ENCODE data around the gene KLHL9.
"Not testable (repeated sequence)": the region's sequence is repeated elsewhere in the genome, so short reads cannot be mapped to it uniquely, and the experiment has no call there.

Gene KLHL9, protein sequence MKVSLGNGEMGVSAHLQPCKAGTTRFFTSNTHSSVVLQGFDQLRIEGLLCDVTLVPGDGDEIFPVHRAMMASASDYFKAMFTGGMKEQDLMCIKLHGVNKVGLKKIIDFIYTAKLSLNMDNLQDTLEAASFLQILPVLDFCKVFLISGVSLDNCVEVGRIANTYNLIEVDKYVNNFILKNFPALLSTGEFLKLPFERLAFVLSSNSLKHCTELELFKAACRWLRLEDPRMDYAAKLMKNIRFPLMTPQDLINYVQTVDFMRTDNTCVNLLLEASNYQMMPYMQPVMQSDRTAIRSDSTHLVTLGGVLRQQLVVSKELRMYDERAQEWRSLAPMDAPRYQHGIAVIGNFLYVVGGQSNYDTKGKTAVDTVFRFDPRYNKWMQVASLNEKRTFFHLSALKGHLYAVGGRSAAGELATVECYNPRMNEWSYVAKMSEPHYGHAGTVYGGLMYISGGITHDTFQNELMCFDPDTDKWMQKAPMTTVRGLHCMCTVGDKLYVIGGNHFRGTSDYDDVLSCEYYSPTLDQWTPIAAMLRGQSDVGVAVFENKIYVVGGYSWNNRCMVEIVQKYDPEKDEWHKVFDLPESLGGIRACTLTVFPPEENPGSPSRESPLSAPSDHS

GRCh38 chr9:21334701-21335632 is at the start of gene KLHL9:
TSS of gene KLHL9 (minus strand) at chr9:21335404. CDS start at chr9:21334859, 545 bp downstream.
- DNase-seq: peak; percentile 67

GRCh38 chr9:21383627-21384026 is 48.4 kb upstream of the KLHL9 start:
- DNase-seq: no peak

DNA sequence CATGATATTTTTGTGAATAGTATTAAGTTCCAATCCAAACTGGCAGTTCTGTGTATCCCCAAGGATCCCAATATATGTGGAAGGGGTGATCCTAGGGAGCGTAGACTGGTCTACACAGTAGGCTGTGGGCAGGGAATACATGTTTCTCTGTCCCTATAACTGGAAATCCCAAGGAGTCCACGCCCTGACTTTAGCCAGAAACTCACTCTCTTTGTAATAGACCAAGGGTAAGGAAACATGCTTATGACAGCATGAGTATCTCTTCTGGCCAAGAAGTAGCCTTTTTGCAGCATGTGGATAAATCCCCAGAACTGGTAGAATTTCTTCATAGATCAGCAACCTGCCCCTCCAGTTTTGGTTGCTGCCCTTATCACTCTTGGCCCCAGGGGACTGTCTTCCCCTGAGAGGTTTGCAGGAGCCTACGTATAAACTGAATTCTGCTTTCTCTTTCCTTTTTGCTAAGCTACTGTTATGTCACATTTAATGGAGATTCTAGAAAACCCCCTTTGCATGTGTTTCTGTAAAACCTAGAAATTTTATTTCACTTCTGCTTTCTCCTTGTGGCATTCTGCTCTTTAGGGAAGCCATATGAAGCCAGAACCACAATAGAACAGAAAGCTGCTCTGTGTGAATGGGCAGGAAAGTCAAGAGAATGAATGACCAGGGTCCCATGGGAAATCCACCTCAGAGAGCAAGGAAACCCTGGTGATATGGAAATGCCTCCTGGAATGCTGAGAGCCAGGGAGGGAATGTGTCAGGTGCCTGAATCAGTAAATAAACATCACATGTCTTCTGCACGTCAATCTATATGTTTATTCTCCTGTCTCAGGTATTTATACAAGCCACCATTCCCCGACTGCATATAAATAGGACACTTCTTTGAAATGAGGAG is 46.5 kb upstream of the KLHL9 start:
- DNase-seq: no peak

- not testable (repeated sequence) for DNase-seq
Measured at GRCh38 chr9:21371467-21371866, 36.3 kb upstream of the KLHL9 start.

DNA sequence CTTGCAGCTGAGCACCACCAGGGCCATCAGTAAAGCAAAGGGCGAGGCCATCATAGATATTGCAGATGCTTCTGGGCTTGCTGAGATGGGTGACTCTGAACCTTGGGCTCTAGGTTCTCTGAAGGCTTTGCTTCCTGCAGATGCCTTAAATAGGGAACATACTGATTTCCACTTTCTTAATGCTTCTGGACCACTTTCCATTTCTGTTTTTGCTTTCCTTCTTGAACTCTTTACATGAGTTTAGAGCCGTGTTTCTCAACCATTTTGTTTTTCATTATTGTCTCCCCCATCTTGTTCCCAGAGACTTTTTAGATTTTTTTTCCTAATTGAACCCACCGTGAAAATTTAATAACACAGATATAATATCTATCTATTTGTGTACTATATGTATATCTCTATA is 32.8 kb upstream of the KLHL9 start, which contains the start of gene IFNA13:
IFNA13 (minus strand) TSS at position 101 of the 400 bp plus-strand sequence; CDS start at position 54, 47 bp downstream.
- no peak for DNase-seq

- not testable (repeated sequence) for DNase-seq
Measured at GRCh38 chr9:21367169-21367568, 32.0 kb upstream of the KLHL9 start.

GRCh38 chr9:21362287-21362686 is 27.1 kb upstream of the KLHL9 start:
- no peak for DNase-seq

GRCh38 chr9:21357479-21358460 is 22.6 kb upstream of the KLHL9 start:
- no peak for DNase-seq

DNA sequence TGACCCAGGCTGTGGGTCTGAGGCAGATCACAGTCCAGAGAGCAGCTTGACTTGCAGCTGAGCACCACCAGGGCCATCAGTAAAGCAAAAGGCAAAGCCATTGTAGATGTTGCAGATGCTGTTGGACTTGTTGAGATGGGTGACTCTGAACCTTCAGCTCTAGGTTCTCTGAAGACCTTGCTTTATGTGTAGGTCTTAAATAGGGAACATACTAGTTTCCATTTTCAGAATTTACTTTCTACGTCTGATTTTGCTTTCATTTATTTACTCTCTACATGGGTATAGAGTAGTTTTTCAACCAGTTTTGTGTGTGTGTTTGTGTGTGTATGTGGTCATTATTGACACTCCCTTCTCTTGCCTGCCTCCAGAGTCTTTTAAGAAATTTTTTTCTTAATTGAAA is 15.6 kb upstream of the KLHL9 start, which contains the start of gene IFNA6:
IFNA6 (minus strand) TSS at position 101 of the 400 bp plus-strand sequence; CDS start at position 101, 0 bp downstream.
- no peak for DNase-seq

- no peak for DNase-seq
Measured at GRCh38 chr9:21348430-21348970, 13.3 kb upstream of the KLHL9 start.

DNA sequence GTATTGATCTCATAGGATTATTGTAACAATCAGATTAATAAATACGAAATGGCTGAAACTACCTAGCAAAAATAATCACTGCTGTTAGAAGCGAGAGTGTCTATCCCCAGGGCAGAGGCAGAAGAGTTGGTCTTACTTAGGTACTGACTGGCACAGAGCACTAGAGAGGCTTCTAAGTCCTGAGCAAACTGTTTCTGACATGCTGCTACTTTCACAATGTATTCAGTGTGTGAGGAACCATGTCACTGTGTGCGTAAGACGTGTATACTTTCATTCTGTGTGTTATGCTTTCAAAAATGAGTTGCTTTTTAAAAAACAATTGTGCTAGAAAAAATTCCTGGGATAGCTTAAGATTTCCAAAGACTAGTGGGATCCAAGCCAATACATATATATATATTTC is 5.5 kb upstream of the KLHL9 start:
- no peak for DNase-seq

DNA sequence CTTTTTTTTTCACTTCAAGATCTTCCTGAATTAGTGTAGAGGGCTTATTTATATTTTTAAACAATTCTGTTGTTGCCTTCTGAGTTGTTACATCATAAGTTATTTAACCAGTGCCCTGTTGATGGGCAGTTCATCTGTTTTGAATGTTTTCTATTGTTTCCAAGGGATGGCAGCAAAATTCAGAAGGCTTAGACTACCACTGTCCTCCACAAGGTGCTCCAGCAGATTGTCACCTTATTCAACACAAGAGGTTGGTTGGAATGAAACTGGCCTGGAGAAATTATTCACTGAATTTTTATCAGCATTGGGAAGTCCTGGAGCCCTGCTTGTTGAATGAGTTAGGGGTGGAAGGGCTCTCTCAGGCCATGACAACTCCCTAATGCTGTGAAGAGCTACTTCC is 1.3 kb upstream of the KLHL9 start:
- no peak for DNase-seq

DNA sequence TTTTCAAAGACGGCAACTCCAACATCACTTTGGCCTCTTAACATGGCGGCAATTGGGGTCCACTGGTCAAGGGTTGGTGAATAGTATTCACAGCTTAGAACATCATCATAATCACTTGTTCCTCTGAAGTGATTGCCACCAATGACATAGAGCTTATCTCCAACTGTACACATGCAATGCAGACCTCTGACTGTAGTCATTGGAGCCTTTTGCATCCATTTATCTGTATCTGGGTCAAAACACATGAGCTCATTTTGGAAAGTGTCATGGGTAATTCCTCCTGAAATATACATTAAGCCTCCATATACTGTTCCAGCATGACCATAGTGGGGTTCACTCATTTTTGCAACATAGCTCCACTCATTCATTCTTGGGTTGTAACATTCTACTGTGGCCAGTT is 2.0 kb downstream of the KLHL9 start:
- DNase-seq: no peak

- DNase-seq: no peak
Measured at GRCh38 chr9:21331676-21332402, 3.4 kb downstream of the KLHL9 start.

GRCh38 chr9:21326526-21327139 is 8.6 kb downstream of the KLHL9 start:
- DNase-seq: peak; percentile 36

DNA sequence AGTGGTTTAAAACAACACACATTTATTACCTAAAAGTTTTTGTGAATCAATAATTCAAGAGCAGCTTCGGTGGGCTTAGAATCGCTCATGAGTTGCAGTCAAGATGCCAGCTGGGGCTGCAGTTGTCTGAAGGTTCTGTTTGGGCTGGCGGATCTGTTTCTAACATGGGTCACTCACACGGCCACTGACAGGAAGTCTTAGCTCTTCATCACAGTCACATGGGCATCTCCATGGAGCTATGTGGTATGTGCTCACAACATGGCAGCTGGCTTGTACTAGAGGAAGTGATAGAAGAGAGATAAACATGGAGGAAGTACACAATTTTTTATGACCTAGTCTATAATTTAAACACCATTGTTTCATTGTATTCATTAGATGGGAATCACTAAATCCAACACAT is 11.2 kb downstream of the KLHL9 start:
- no peak for DNase-seq

DNA sequence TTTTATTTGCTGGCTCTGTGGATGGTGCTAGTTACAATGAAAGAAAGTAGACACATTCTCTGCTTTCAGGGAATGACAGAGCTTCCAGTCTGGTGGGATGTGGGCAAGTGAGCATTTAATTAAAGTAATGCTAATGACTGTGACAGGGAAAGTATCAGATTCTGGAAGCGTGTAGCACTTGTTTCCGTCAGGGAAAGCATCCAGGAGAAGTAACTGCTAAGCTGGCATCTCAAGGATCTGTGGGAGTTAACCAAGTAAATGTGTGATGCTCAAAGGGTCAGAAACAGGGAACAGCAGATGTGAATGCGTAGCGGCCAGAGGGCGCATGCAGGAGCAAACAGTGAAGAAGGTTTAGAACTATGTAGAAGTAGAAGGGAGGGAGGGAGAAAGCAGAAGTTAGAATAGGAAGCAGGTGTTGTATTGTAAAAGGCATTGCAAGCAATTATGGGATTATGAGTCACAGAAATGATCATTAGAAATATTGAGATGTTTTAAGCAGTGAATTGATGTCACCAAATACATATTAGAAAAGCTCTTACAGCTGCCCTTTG is 12.2 kb downstream of the KLHL9 start:
- no peak for DNase-seq

DNA sequence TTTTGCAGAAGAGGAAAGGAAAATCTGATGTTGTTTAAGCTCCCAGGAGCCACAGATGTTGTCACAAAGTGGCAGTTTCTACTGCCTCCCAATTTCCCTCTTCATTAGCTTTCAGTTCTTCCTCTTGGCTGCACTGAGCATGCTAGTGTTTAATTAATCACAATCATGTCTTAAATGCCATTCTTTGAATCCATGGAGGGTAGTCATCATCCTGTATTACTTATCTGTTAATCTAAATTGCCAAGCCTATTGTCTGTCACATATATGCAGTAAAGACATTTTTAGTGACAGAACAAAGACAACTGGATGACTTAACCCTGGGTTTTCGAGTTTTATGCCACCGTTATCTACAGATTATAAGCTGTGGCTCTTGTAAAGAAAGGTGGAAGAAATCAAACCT is 14.7 kb downstream of the KLHL9 start:
- DNase-seq: no peak

Data from NCI-H510A treated with DMSO at 0.1 percent for 48 hours (cell line).